Activated naive CD4-positive, alpha-beta T cell treated with anti-CD3 and anti-CD28 coated beads, Interleukin-2, amount 10 ng/mL, durations not matched to agents 7 days and 5 days (primary cell): Measurements from ENCODE around the gene TEDC2.

Experiments
- CTCF ChIA-PET: fragments of 350-600 bp; sonication (Branson Sonifier 250); formaldehyde crosslinking; loops from one replicate; lab custom pipeline; 2021; ENCODE audit warnings: antibody characterized with exemption; lab: Charles Lee
- DNase-seq: peaks from one replicate; pipeline ENCODE4 v3.0.0-alpha.2; 2020
- H3K27ac Mint-ChIP-seq: one replicate; pipeline ENCODE4 v1.8.0; 2021; ENCODE audit warnings: mild to moderate bottlenecking, moderate library complexity, mixed read lengths
- H3K27me3 Mint-ChIP-seq: one replicate; pipeline ENCODE4 v1.8.0; 2021; ENCODE audit warnings: mild to moderate bottlenecking, mixed read lengths
- H3K36me3 Mint-ChIP-seq: one replicate; pipeline ENCODE4 v1.8.0; 2021; ENCODE audit warnings: mixed read lengths
- H3K4me1 Mint-ChIP-seq: one replicate; pipeline ENCODE4 v1.8.0; 2021; ENCODE audit warnings: mixed read lengths
- H3K4me3 Mint-ChIP-seq: one replicate; pipeline ENCODE4 v1.8.0; 2021; ENCODE audit warnings: mild to moderate bottlenecking, moderate library complexity, mixed read lengths
- H3K9me3 Mint-ChIP-seq: one replicate; pipeline ENCODE4 v1.8.0; 2021; ENCODE audit warnings: mixed read lengths

The TEDC2 gene

GRCh38 chr16:2482708-2483534 lies 23.0 kb downstream of the TEDC2 start:
- Mint-ChIP-seq H3K9me3 (no peaks in the 10 kb centered on the region), H3K27ac (no peak overlapping the region), H3K36me3 (no peaks in the 10 kb centered on the region), H3K4me1 (peaks cover 17% of the 10 kb centered on the region), H3K27me3 (peaks cover 9% of the 10 kb centered on the region), H3K4me3 (no peak overlapping the region)
- CTCF ChIA-PET = interaction anchor here (0.6 kb wide), 1 partner anchor 332 kb away, joined by 3 read pairs; no protein-coding TSS in a partner anchor
- no peak for DNase-seq

GRCh38 chr16:2483939-2484897 lies 24.3 kb downstream of the TEDC2 start:
- peaks cover 7% of the 10 kb centered on the region for H3K27me3 Mint-ChIP-seq
- DNase-seq = no peak
- no peaks in the 10 kb centered on the region for H3K9me3 Mint-ChIP-seq
- H3K4me1 Mint-ChIP-seq = peaks cover 20% of the 10 kb centered on the region
- no peak overlapping the region for H3K27ac Mint-ChIP-seq
- no peak overlapping the region for H3K4me3 Mint-ChIP-seq
- no peaks in the 10 kb centered on the region for H3K36me3 Mint-ChIP-seq
- CTCF ChIA-PET = interaction anchor here (1.4 kb wide), 1 partner anchor 17 kb away, joined by 3 read pairs; no protein-coding TSS in a partner anchor

DNA sequence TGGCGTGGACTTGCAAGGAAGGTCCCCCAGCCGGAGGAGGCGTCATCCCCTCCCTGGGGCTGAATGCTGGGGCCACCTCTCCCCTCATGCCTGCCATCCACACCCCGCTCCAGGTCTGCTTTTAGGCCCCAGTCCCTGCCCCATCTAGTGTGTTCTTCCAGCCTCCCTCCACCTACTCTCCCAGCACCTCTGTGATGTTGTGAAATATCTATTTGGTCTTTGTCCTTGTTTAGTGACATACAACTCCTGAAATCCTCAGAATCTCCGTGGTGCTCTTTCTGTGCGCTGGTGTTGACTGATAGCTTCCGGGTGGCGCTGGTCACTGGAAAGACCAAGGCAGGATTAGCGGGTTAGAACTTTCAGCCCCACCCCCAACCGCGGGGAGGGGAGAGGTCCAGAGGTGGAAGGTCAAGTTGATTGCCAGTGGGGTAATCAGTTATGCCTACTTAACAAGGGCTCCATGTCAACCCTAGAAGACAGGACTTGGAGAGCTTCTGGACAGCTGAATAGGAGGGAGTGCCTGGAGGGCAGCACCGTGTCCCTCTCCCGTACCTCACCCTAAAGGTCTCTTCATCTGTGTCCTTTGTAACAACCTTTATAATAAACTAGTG lies 25.1 kb downstream of the TEDC2 start:
- no peak overlapping the region for H3K4me3 Mint-ChIP-seq
- H3K27me3 Mint-ChIP-seq = peaks cover 7% of the 10 kb centered on the region
- H3K4me1 Mint-ChIP-seq = peaks cover 20% of the 10 kb centered on the region
- CTCF ChIA-PET = interaction anchor here (1.4 kb wide), 1 partner anchor 16 kb away, joined by 3 read pairs; no protein-coding TSS in a partner anchor
- H3K27ac Mint-ChIP-seq = no peak overlapping the region
- no peaks in the 10 kb centered on the region for H3K36me3 Mint-ChIP-seq
- H3K9me3 Mint-ChIP-seq = no peaks in the 10 kb centered on the region
- no peak for DNase-seq

DNA sequence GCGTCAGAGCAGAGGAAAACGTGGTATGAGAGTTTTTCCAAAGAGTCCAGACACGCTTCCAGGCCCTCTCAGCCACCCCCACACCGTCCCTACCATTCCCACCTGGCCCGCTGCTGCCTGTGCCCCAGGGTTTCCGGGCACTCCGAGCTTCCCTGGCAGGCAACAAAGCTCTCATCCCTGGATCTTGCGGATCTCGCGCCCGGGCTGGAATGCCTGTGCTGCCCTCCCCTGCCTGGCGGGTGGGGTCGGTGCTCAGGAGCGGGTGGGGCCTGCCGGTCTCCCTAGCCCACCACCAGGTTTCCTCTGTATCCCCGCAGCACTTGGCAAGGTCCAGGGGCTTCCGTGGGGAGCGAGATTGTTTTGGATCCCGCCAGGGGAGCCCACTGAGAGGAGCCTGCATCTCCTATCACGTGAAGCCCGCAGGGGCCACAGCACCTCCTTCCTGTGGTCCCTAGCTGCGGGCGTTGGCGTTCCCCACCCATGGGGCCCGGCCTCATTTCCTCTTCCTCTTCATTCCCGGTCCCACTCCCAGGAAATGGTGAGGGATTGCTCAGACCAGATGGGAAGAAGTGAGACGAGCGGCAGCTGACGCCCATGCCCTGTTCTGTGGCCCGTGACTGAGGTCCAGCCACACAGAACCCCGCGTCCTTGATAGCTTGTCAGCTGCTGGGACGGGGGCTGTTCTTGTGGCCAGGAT lies 26.1 kb downstream of the TEDC2 start:
- no peak for DNase-seq
- H3K9me3 Mint-ChIP-seq = no peaks in the 10 kb centered on the region
- H3K4me1 Mint-ChIP-seq = peaks cover 20% of the 10 kb centered on the region
- H3K4me3 Mint-ChIP-seq = no peak overlapping the region
- H3K36me3 Mint-ChIP-seq = no peaks in the 10 kb centered on the region
- no peak overlapping the region for H3K27ac Mint-ChIP-seq
- H3K27me3 Mint-ChIP-seq = peaks cover 7% of the 10 kb centered on the region
- CTCF ChIA-PET = interaction anchor here (1.1 to 1.7 kb wide), 5 partner anchors 9 to 291 kb away, joined by 3 to 12 read pairs (median 5); no protein-coding TSS in a partner anchor

DNA sequence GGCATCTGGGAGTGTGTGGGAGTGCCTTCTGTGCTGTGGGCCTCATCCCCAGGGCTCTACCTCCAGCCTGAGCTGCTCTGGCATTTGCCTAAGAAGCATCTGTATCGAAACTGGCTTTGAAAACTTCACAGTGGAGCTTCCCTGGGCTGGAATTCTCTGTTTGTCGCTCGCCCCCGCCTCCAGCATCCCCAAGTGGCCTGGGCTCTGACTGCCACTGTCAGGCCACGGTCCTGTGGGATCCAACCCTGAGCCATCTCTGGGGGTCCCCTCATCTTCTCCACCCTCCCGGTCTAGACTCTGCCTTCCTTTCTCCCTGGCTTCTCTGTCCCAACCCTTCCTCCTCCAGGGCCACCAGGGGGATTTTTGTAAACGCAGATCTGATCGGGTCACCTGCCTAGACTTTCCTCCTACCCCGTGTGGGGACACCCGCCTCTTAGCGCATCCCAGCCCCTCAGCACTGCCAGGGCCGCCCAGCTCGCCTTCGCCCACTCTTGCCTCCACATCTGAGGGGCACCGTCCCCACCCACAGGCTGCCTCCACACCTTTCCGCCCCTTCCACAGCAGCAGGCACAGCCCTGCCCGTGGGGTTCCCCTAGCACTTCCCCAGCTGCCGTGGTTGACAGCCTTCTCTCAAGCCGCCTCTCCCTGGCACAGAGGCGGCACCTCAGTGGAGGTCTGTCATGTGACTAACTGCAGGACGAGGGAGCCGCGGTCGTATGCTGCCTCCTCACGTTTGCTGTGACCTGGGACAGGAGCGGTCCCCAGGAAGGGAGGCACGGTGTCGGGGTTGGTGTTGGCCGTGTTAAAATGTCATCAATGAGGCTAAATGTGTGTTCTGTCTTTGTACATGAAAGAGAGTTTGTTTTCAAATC lies 27.0 kb downstream of the TEDC2 start:
- Mint-ChIP-seq H3K27ac (peak overlapping the region; percentile 8), H3K4me3 (peak overlapping the region; percentile 34), H3K9me3 (no peaks in the 10 kb centered on the region), H3K36me3 (no peaks in the 10 kb centered on the region), H3K4me1 (peaks cover 20% of the 10 kb centered on the region), H3K27me3 (peaks cover 7% of the 10 kb centered on the region)
- CTCF ChIA-PET = interaction anchor here (0.6 to 1.7 kb wide), 10 partner anchors 10 to 292 kb away, joined by 3 to 12 read pairs (median 4); partner anchors contain the start of genes ABCA3 and NTN3
- DNase-seq = peak; percentile 87

DNA sequence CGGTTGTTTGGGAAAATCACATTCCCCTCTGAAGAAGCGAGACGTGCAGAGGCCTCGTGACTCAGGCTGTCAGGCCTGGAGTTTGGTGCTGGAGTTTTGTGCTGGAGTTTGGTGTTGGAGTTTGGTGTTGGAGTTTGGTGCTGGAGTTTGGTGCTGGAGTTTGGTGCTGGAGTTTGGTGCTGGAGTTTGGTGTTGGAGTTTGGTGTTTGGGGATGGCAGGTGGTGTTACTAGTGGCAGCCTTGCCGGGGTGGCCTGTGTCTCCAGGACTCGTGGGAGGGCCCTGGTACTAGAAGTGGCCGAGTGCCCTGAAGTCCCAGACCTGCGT lies 27.6 kb downstream of the TEDC2 start:
- peak overlapping the region; percentile 8 for H3K27ac Mint-ChIP-seq
- no peaks in the 10 kb centered on the region for H3K36me3 Mint-ChIP-seq
- H3K4me1 Mint-ChIP-seq = peaks cover 20% of the 10 kb centered on the region
- no peak for DNase-seq
- peaks cover 7% of the 10 kb centered on the region for H3K27me3 Mint-ChIP-seq
- CTCF ChIA-PET = interaction anchor here (0.9 to 1.7 kb wide), 5 partner anchors 13 to 293 kb away, joined by 3 to 12 read pairs (median 4); partner anchors contain the start of gene ABCA3
- H3K9me3 Mint-ChIP-seq = no peaks in the 10 kb centered on the region
- H3K4me3 Mint-ChIP-seq = peak overlapping the region; percentile 1

DNA sequence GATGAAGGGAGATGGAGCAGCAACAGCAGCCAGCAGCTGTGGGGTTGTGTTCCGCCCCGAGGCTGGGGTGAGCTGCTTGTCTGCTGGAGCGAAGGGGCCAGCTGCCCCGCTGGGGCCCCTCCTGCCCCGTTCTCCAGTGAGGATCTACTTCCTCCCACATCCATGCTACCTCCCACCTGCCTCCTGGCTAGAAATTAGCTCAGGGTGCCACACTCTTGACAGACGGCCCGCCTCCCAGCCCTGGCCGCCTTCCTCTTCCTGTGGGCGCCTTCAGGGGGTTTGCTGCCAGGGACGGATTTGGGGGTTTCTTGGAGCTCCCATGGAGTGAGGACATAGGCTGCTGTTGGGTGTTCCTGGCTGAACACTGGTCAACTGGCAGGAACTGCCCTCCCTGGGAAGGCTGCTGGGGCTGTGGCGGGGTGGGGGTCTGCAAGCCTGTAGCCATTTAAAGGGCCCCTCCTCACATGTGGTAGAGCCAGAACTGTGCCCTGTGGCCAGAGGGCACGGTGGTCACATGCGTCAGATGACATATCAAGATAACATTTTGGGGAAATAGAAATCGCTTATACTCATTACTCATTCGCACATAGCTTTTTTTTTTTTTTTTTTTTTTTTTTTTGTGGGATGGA lies 28.1 kb downstream of the TEDC2 start:
- H3K4me1 Mint-ChIP-seq = peaks cover 20% of the 10 kb centered on the region
- H3K36me3 Mint-ChIP-seq = no peaks in the 10 kb centered on the region
- no peak for DNase-seq
- no peak overlapping the region for H3K27ac Mint-ChIP-seq
- H3K27me3 Mint-ChIP-seq = peaks cover 7% of the 10 kb centered on the region
- CTCF ChIA-PET = interaction anchor here (0.9 to 1.6 kb wide), 4 partner anchors 13 to 293 kb away, joined by 3 to 5 read pairs (median 4); partner anchors contain the start of gene ABCA3
- H3K9me3 Mint-ChIP-seq = no peaks in the 10 kb centered on the region
- no peak overlapping the region for H3K4me3 Mint-ChIP-seq

GRCh38 chr16:2489581-2489980 lies 29.7 kb downstream of the TEDC2 start:
- Mint-ChIP-seq H3K36me3 (no peaks in the 10 kb centered on the region), H3K27me3 (peaks cover 7% of the 10 kb centered on the region), H3K27ac (no peak overlapping the region), H3K4me1 (peaks cover 20% of the 10 kb centered on the region), H3K4me3 (no peak overlapping the region), H3K9me3 (no peaks in the 10 kb centered on the region)
- CTCF ChIA-PET = interaction anchor here (0.6 kb wide), 1 partner anchor 335 kb away, joined by 3 read pairs; no protein-coding TSS in a partner anchor
- DNase-seq = no peak

DNA sequence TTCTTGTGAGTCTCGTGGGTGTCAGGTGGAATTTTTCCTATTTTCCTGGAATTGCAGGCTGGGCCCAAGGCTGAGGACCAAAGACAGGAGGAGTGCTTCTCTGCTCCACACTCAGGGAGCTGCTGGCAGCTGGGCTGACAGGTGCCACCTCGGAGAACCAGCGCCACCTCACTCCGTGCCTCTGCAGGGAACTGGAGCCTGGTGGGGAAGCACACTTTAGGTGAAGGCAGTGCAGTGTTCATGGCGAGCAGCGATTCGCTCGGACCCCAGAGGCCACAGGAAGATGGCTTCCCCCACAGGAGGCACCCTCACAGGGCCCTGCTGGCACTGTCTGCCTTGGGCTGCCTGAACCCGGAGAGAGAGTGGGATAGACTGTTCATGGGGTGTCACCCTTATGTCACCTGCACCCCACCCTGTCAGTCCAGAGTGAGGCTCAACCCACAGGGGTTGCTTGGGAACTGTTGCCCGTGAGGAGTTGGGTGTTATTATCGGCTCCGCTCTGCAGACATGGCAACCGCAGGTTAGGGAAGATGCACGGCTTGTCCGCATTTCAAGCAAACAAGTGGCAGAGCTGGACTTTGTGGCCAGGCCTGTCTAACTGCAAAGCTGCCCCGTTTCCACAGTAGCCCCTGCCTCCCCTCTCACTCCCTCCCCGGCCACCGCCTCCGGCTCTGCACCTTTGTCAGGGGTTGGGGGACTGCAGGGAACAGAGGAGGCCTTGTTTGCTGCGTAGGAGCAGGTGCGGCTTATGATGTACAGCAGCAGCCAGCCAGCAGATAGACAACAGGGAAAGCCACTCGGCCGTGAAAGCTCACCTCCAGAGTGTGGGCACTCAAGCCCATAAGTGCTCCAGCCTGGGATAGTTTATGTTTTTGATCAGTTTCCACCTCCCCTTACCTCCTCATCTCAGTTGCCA lies 30.5 kb downstream of the TEDC2 start:
- peak overlapping the region; percentile 49 for H3K27ac Mint-ChIP-seq
- H3K27me3 Mint-ChIP-seq = peaks cover 7% of the 10 kb centered on the region
- peaks cover 18% of the 10 kb centered on the region for H3K4me1 Mint-ChIP-seq
- no peak overlapping the region for H3K4me3 Mint-ChIP-seq
- no peaks in the 10 kb centered on the region for H3K36me3 Mint-ChIP-seq
- CTCF ChIA-PET = no interaction called here
- no peaks in the 10 kb centered on the region for H3K9me3 Mint-ChIP-seq
- no peak for DNase-seq

DNA sequence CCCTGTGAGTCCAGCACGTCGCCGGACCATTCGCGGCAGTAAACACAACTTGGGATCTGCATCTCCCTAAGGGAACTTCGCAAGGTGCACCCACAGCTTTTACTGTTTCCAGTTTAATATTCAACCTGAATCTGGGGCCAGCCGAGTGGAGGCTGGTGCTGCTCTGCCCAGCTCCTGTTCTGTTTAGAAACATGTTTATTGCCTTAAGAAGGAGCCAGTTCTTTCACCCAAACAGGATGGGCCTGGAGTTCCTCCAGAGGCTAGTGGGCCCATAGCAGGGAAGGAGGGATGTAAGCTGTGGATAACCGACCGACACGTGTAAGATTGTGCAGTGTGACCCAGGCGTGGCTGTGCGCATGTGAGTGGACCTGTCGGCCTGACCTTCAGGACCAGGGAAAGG lies 32.4 kb downstream of the TEDC2 start:
- no peak overlapping the region for H3K27ac Mint-ChIP-seq
- peaks cover 9% of the 10 kb centered on the region for H3K4me1 Mint-ChIP-seq
- no peak for DNase-seq
- H3K4me3 Mint-ChIP-seq = no peak overlapping the region
- peaks cover 2% of the 10 kb centered on the region for H3K27me3 Mint-ChIP-seq
- CTCF ChIA-PET = interaction anchor here (2.0 kb wide), 1 partner anchor 9 kb away, joined by 6 read pairs; no protein-coding TSS in a partner anchor
- H3K9me3 Mint-ChIP-seq = no peaks in the 10 kb centered on the region
- no peaks in the 10 kb centered on the region for H3K36me3 Mint-ChIP-seq

- Mint-ChIP-seq H3K4me3 (no peak overlapping the region), H3K27me3 (no peaks in the 10 kb centered on the region), H3K9me3 (no peaks in the 10 kb centered on the region), H3K4me1 (no peaks in the 10 kb centered on the region), H3K27ac (no peak overlapping the region), H3K36me3 (no peaks in the 10 kb centered on the region)
- DNase-seq = no peak
- CTCF ChIA-PET = interaction anchor here (1.3 kb wide), 1 partner anchor 64 kb away, joined by 3 read pairs; no protein-coding TSS in a partner anchor
These were observed 33.7 kb downstream of the TEDC2 start for GRCh38 chr16:2493605-2494004.
